Neural progenitor cell (in vitro differentiated cells): ENCODE results near the gene HS2ST1. TPM values are rescaled to one million over a fixed set of nuclear protein-coding genes. Genes with fewer than 3 reads are reported as not detected.
"Not testable (repeated sequence)": the region's sequence is repeated elsewhere in the genome, so short reads cannot be mapped to it uniquely, and the experiment has no call there.

Experiments
- DNase-seq: peaks from one replicate; pipeline ENCODE4 v3.0.0-alpha.2; 2016; ENCODE audit warnings: low spot score
- H2AFZ ChIP-seq: fragments of 200-600 bp; sonication (generic); replicated peaks from 2 replicates; pipeline ENCODE4 v1.6.1; 2016; ENCODE audit warnings: antibody characterized with exemption
- H3F3A ChIP-seq: fragments of 200-600 bp; sonication (generic); 2 replicates; pipeline ENCODE4 v1.6.1; 2016; ENCODE audit warnings: antibody characterized with exemption, low read depth
- H3K27ac ChIP-seq: fragments of 200-600 bp; sonication (generic); 2 replicates; pipeline ENCODE4 v1.5.1; 2016; ENCODE audit warnings: mild to moderate bottlenecking
- H3K27me3 ChIP-seq: fragments of 200-600 bp; sonication (generic); 2 replicates; pipeline ENCODE4 v1.6.1; 2016; ENCODE audit warnings: mild to moderate bottlenecking, moderate library complexity
- H3K36me3 ChIP-seq: fragments of 200-600 bp; sonication (generic); 2 replicates; pipeline ENCODE4 v1.5.1; 2016
- H3K4me1 ChIP-seq: fragments of 200-600 bp; sonication (generic); 2 replicates; pipeline ENCODE4 v1.6.1; 2016; ENCODE audit warnings: mixed run types
- H3K4me2 ChIP-seq: fragments of 200-600 bp; sonication (generic); 2 replicates; pipeline ENCODE4 v1.6.1; 2016
- H3K4me3 ChIP-seq: fragments of 200-600 bp; sonication (generic); 2 replicates; pipeline ENCODE4 v1.5.1; 2016
- H3K79me2 ChIP-seq: fragments of 200-600 bp; sonication (generic); 2 replicates; pipeline ENCODE4 v1.6.1; 2016; ENCODE audit warnings: low read depth
- H3K9ac ChIP-seq: fragments of 200-600 bp; sonication (generic); 2 replicates; pipeline ENCODE4 v1.6.1; 2016
- H3K9me3 ChIP-seq: fragments of 200-600 bp; sonication (generic); 2 replicates; pipeline ENCODE4 v1.5.1; 2016; ENCODE audit warnings: low read depth
- H4K20me1 ChIP-seq: fragments of 200-600 bp; sonication (generic); 2 replicates; pipeline ENCODE4 v1.6.1; 2016; ENCODE audit warnings: low read depth
- H3K27ac Mint-ChIP-seq: 3 replicates; pipeline ENCODE4 v1.8.0; 2021; ENCODE audit warnings: mixed read lengths
- H3K27me3 Mint-ChIP-seq: 2 replicates; pipeline ENCODE4 v1.8.0; 2022; ENCODE audit warnings: low read depth, mild to moderate bottlenecking, inconsistent platforms, moderate library complexity, mixed read lengths; ENCODE audit not compliant: insufficient read depth
- H3K36me3 Mint-ChIP-seq: 3 replicates; pipeline ENCODE4 v1.8.0; 2021; ENCODE audit warnings: mixed read lengths
- H3K4me1 Mint-ChIP-seq: 3 replicates; pipeline ENCODE4 v1.8.0; 2021; ENCODE audit warnings: mixed read lengths
- H3K4me3 Mint-ChIP-seq: 3 replicates; pipeline ENCODE4 v1.8.0; 2021; ENCODE audit warnings: mild to moderate bottlenecking, moderate library complexity, mixed read lengths
- H3K9me3 Mint-ChIP-seq: 3 replicates; pipeline ENCODE4 v1.8.0; 2020; ENCODE audit warnings: mixed read lengths
- CTCF ChIP-seq: fragments of 200-600 bp; sonication (generic); IDR thresholded peaks from 2 replicates; pipeline ENCODE4 v1.5.1; 2017; ENCODE audit warnings: antibody characterized with exemption, mild to moderate bottlenecking
- EZH2 ChIP-seq: fragments of 200-600 bp; sonication (generic); IDR thresholded peaks from 2 replicates; pipeline ENCODE4 v1.6.1; 2017; ENCODE audit warnings: antibody characterized with exemption, mild to moderate bottlenecking, moderate library complexity
- EZH2phosphoT487 ChIP-seq: fragments of 200-600 bp; sonication (generic); IDR thresholded peaks from 2 replicates; pipeline ENCODE4 v1.6.1; 2017; ENCODE audit warnings: antibody characterized with exemption
- total RNA-seq: library from RNA; depleted of rRNA; stranded (reverse); fragments of >200 nt; gene quantifications from 2 replicates; pipeline ENCODE4 v1.2.3, GENCODE V29; 2015; ENCODE audit warnings: low replicate concordance

The HS2ST1 gene
- total RNA-seq, 1 donor from 2014 or later, result 33.2 TPM

DNA sequence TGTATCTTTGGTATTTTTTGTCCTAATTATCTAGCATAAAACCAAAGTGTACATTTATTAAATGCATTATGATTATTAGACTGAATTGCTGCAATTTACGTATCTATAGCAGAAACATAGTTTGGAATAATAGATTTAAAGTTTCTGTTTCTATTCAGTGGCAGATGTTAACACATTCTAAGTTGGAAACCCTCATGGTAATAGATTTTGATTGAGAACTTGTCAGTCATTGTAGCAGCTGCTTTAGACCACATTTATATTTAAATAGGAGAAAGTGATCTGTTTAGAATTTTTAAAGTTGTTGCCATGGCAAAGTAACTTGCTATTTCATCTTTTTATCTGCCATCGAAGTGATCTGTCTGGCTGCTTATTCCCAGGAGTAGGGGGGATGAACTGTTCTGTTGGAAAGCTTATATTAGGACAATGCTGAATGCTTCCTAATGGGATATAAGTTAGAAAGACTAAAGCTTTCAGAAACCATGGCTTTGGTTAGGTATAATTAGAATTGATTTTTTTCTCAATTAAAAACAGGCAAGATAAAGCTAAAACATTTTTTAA is 61.6 kb downstream of the HS2ST1 start:
- DNase-seq, result no peak
- H3K9me3 Mint-ChIP-seq, result peaks cover 13% of the 10 kb centered on the region
- no peak overlapping the region for H2AFZ ChIP-seq

GRCh38 chr1:86976664-86977063 is 62.2 kb downstream of the HS2ST1 start:
- Mint-ChIP-seq H3K4me1 (peaks cover 32% of the 10 kb centered on the region), H3K4me3 (no peak overlapping the region), H3K9me3 (peaks cover 16% of the 10 kb centered on the region), H3K27me3 (peaks cover 2% of the 10 kb centered on the region), H3K27ac (peak overlapping the region; percentile 97), H3K36me3 (peaks cover 20% of the 10 kb centered on the region)
- Histone ChIP-seq H3K36me3 (no peaks in the 10 kb centered on the region), H3K4me1 (peaks cover 10% of the 10 kb centered on the region), H3K4me3 (no peak overlapping the region), H3K9me3 (no peaks in the 10 kb centered on the region), H3F3A (no peaks in the 10 kb centered on the region), H3K9ac (no peak overlapping the region), H3K4me2 (no peak overlapping the region), H3K27me3 (no peaks in the 10 kb centered on the region), H4K20me1 (peaks cover 8% of the 10 kb centered on the region), H3K79me2 (peaks cover 98% of the 10 kb centered on the region), H3K27ac (no peak overlapping the region), H2AFZ (no peak overlapping the region)
- TF ChIP-seq CTCF (no peak), EZH2phosphoT487 (no peak), EZH2 (no peak)
- no peak for DNase-seq

More for the DNA sequence above, 61.6 kb downstream of the HS2ST1 start:
- H3K4me1 ChIP-seq, result peaks cover 10% of the 10 kb centered on the region
- H3K9me3 ChIP-seq, result no peaks in the 10 kb centered on the region
- no peak for TF ChIP-seq EZH2
- no peak for TF ChIP-seq CTCF
- no peak for TF ChIP-seq EZH2phosphoT487
- Mint-ChIP-seq H3K36me3 (peaks cover 17% of the 10 kb centered on the region), H3K27me3 (peaks cover 2% of the 10 kb centered on the region), H3K27ac (peak overlapping the region; percentile 44), H3K4me3 (peak overlapping the region; percentile 30), H3K4me1 (peaks cover 32% of the 10 kb centered on the region)
- H3K4me2 ChIP-seq, result no peak overlapping the region
- peak overlapping the region; percentile 64 for H3K27ac ChIP-seq
- H3K9ac ChIP-seq, result no peak overlapping the region
- no peaks in the 10 kb centered on the region for H3F3A ChIP-seq
- no peaks in the 10 kb centered on the region for H3K27me3 ChIP-seq
- peaks cover 8% of the 10 kb centered on the region for H4K20me1 ChIP-seq
- H3K4me3 ChIP-seq, result no peak overlapping the region
- peaks cover 98% of the 10 kb centered on the region for H3K79me2 ChIP-seq
- H3K36me3 ChIP-seq, result no peaks in the 10 kb centered on the region

- no peaks in the 10 kb centered on the region for H3K36me3 ChIP-seq
- TF ChIP-seq CTCF, result no peak
- no peak for TF ChIP-seq EZH2phosphoT487
- no peak overlapping the region for H3K27ac ChIP-seq
- Mint-ChIP-seq H3K36me3 (peaks cover 27% of the 10 kb centered on the region), H3K9me3 (peaks cover 24% of the 10 kb centered on the region), H3K27ac (no peak overlapping the region), H3K4me3 (no peak overlapping the region), H3K4me1 (peaks cover 13% of the 10 kb centered on the region), H3K27me3 (no peaks in the 10 kb centered on the region)
- H3K9ac ChIP-seq, result no peak overlapping the region
- H3K9me3 ChIP-seq, result no peaks in the 10 kb centered on the region
- no peak for DNase-seq
- no peak overlapping the region for H2AFZ ChIP-seq
- no peaks in the 10 kb centered on the region for H3K27me3 ChIP-seq
- H3K79me2 ChIP-seq, result peaks cover 88% of the 10 kb centered on the region
- H3K4me3 ChIP-seq, result no peak overlapping the region
- no peaks in the 10 kb centered on the region for H3F3A ChIP-seq
- H4K20me1 ChIP-seq, result no peaks in the 10 kb centered on the region
- peaks cover 5% of the 10 kb centered on the region for H3K4me1 ChIP-seq
- no peak overlapping the region for H3K4me2 ChIP-seq
Observed at GRCh38 chr1:86981482-86982213, 67.2 kb downstream of the HS2ST1 start.

DNA sequence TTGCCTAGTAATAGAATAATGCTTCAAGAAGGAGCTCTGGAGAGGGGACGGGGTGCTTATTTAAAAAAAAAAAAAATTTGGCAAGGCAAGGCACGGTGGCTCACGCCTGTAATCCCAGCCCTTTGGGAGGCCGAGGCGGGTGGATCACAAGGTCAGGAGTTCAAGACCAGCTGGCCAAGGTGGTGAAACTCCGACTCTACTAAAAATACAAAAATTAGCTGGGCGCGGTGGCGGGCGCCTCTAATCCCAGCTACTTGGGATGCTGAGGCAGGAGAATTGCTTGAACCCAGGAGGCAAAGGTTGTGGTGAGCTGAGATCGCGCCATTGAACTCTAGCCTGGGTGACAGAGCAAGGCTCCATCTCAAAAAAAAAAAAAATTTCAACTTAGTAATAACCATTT is 69.2 kb downstream of the HS2ST1 start:
- H3K36me3 ChIP-seq, H3F3A ChIP-seq, H3K4me2 ChIP-seq, H3K4me1 ChIP-seq, H2AFZ ChIP-seq, DNase-seq, H3K4me3 ChIP-seq, H3K4me1 Mint-ChIP-seq, H4K20me1 ChIP-seq, H3K27me3 Mint-ChIP-seq, H3K27me3 ChIP-seq, H3K9me3 ChIP-seq, H3K9ac ChIP-seq, H3K27ac ChIP-seq, H3K4me3 Mint-ChIP-seq, H3K27ac Mint-ChIP-seq: not testable (repeated sequence)
- H3K36me3 Mint-ChIP-seq, result peaks cover 31% of the 10 kb centered on the region
- peaks cover 24% of the 10 kb centered on the region for H3K9me3 Mint-ChIP-seq
- H3K79me2 ChIP-seq, result peaks cover 76% of the 10 kb centered on the region
